ENCODE measurements around the gene EXD1. TPM values are rescaled to one million over a fixed set of nuclear protein-coding genes. Genes with fewer than 3 reads are reported as not detected.

The EXD1 gene
- total RNA-seq, 2 donors from 2014 or later = not detected

DNA sequence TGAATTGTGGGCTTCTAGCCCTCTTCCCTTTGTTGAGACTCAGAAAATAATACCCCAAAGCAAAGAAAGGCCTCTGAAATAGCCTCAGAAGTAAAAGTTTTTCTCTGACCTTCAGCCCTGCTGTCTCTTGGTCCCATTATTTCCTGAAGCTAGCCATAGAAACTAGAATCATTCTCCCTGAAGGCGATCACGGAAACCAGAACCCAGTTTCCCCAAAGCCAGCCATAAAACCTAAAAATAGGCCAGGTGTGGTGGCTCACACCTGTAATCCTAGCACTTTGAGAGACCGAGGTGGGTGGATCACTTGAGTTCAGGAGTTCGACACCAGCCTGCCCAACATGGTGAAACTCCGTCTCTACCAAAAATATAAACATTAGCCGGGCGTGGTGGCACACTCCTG, 27.2 kb downstream of the EXD1 start:
- no peak overlapping the region for H3K4me3 ChIP-seq
- TF ChIP-seq, protein P1, sequence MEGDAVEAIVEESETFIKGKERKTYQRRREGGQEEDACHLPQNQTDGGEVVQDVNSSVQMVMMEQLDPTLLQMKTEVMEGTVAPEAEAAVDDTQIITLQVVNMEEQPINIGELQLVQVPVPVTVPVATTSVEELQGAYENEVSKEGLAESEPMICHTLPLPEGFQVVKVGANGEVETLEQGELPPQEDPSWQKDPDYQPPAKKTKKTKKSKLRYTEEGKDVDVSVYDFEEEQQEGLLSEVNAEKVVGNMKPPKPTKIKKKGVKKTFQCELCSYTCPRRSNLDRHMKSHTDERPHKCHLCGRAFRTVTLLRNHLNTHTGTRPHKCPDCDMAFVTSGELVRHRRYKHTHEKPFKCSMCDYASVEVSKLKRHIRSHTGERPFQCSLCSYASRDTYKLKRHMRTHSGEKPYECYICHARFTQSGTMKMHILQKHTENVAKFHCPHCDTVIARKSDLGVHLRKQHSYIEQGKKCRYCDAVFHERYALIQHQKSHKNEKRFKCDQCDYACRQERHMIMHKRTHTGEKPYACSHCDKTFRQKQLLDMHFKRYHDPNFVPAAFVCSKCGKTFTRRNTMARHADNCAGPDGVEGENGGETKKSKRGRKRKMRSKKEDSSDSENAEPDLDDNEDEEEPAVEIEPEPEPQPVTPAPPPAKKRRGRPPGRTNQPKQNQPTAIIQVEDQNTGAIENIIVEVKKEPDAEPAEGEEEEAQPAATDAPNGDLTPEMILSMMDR (IDR thresholded peaks at IDR 0.05) = no peak
- DNase-seq = no peak
- no peaks in the 10 kb centered on the region for H3K9me3 ChIP-seq
- no peak overlapping the region for H3K27ac ChIP-seq
- no peak overlapping the region for H3K9ac ChIP-seq (ENCODE audit: low read depth in 2 of 2, low read length in 2 of 2)
- H3K36me3 ChIP-seq = no peaks in the 10 kb centered on the region
- intact Hi-C loops (cut with DNase I) = no loop called here
- no peaks in the 10 kb centered on the region for H3K27me3 ChIP-seq
- H3K4me1 ChIP-seq = no peaks in the 10 kb centered on the region

DNA sequence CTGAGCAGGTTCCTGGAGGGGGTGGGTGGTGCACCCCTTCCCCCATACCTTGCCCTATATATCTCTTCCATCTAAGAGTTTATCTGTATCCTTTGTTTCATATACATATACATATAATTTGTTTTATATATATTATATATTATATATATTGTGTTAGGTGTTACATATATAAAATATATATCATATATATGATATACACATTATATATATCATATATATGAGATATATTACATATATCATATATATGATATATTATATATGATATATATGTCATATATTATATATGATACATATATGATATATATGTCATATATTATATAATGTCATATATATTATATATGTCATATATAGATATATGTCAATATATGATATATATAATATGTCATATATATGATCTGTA, 31.1 kb downstream of the EXD1 start:
- H3K36me3 ChIP-seq = no peaks in the 10 kb centered on the region
- no peaks in the 10 kb centered on the region for H3K9me3 ChIP-seq
- no peaks in the 10 kb centered on the region for H3K4me1 ChIP-seq
- DNase-seq = no peak
- no peak overlapping the region for H3K4me3 ChIP-seq
- TF ChIP-seq, protein P1 (IDR thresholded peaks at IDR 0.05) = no peak
- intact Hi-C loops (cut with DNase I) = no loop called here
- no peak overlapping the region for H3K27ac ChIP-seq
- no peaks in the 10 kb centered on the region for H3K27me3 ChIP-seq
- no peak overlapping the region for H3K9ac ChIP-seq (ENCODE audit: low read depth in 2 of 2, low read length in 2 of 2)

DNA sequence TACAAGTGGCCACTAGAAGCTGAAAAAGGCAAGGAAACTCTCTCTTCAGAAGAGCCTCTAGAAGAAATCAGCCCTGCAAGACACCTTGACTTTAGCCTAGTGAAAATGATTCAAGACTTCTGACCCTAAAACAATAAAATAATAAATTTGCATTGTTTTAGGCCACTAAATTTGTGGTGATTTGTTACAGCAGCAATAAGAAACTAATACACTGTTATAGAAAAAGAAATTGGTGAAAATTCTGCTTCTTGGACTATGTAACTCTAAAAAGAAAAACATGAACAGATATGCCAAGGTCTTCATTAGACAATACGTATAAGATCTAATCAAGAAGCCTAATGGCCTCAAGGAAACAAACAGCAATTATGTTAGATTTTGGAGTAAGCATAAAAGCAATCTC, 36.1 kb downstream of the EXD1 start:
- TF ChIP-seq, protein P1 (IDR thresholded peaks at IDR 0.05) = no peak
- Histone ChIP-seq H3K9me3 (no peaks in the 10 kb centered on the region), H3K4me3 (no peak overlapping the region), H3K27me3 (no peaks in the 10 kb centered on the region), H3K4me1 (no peaks in the 10 kb centered on the region), H3K27ac (no peak overlapping the region), H3K9ac (ENCODE audit: low read depth in 2 of 2, low read length in 2 of 2) (no peak overlapping the region), H3K36me3 (no peaks in the 10 kb centered on the region)
- DNase-seq = no peak
- intact Hi-C loops (cut with DNase I) = no loop called here

DNA sequence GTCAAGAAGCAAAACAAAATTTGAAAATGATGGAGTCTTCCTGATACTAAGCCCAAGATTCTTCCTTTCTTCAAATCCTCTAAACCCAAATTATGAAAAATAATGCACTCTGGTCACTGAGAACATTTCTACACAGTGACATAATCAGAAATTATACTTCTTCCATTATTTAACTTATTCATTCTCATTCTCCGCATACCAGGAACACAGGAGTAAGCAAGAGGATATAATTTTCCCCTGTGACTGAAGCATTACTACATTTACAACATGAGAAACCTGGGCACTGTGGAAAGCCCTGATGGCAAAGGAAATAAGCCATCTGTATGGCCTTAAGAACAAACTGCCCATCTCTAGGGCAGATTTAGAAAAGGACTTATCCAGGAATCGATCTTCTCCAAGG, 47.0 kb downstream of the EXD1 start:
- H3K27me3 ChIP-seq = no peaks in the 10 kb centered on the region
- DNase-seq = no peak
- no peaks in the 10 kb centered on the region for H3K4me1 ChIP-seq
- intact Hi-C loops (cut with DNase I) = loop anchor here (10.0 kb wide), 2 partner anchors 99 to 159 kb away; no protein-coding TSS in a partner anchor
- no peak overlapping the region for H3K9ac ChIP-seq (ENCODE audit: low read depth in 2 of 2, low read length in 2 of 2)
- no peak overlapping the region for H3K4me3 ChIP-seq
- no peaks in the 10 kb centered on the region for H3K36me3 ChIP-seq
- H3K27ac ChIP-seq = no peak overlapping the region
- TF ChIP-seq, protein P1 (IDR thresholded peaks at IDR 0.05) = no peak
- H3K9me3 ChIP-seq = no peaks in the 10 kb centered on the region

DNA sequence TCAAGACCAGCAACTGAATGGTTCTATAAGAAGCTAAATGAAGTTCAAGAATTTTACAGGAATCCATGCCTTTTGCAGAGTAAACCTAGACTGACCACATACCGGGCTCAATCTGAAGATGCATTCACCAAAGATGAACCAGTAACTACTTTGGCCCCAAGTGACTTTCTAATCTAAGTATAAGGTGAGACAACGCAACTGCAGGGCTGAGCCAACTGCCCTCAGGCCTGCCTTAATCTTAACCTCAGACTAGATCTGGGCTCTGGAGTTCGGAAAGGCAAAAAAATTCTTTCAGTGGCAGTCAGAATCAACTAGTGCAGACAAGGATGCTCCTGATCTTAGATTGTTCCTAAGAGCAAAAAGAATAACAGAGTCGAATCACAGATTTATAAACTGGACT, 48.3 kb downstream of the EXD1 start:
- TF ChIP-seq, protein P1 (IDR thresholded peaks at IDR 0.05) = no peak
- H3K4me1 ChIP-seq = no peaks in the 10 kb centered on the region
- no peaks in the 10 kb centered on the region for H3K27me3 ChIP-seq
- H3K27ac ChIP-seq = no peak overlapping the region
- DNase-seq = no peak
- intact Hi-C loops (cut with DNase I) = loop anchor here (10.0 kb wide), 2 partner anchors 97 to 157 kb away; no protein-coding TSS in a partner anchor
- H3K9ac ChIP-seq (ENCODE audit: low read depth in 2 of 2, low read length in 2 of 2) = no peak overlapping the region
- no peaks in the 10 kb centered on the region for H3K36me3 ChIP-seq
- H3K9me3 ChIP-seq = no peaks in the 10 kb centered on the region
- H3K4me3 ChIP-seq = no peak overlapping the region
